Common myeloid progenitor, CD34-positive (primary cell): Measurements from ENCODE around the gene DMAP1.

ENCODE experiments used
- CTCF ChIA-PET: fragments of 350-600 bp; sonication (Branson Sonifier 250); formaldehyde crosslinking; loops from one replicate; lab custom pipeline; 2021; ENCODE audit warnings: antibody characterized with exemption; lab: Charles Lee
- POLR2A ChIA-PET: fragments of 350-600 bp; sonication (Branson Sonifier 250); formaldehyde crosslinking; loops from one replicate; lab custom pipeline; 2021; ENCODE audit warnings: antibody characterized with exemption; lab: Charles Lee
- DNase-seq, 3 donors: peaks; one replicate each; pipeline versions ENCODE4 v3.0.0 to v3.0.0-alpha.2; 2013
- H3K27ac ChIP-seq, 2 experiments: 1 replicate in 1 of 2; 2 replicates in 1 of 2; pipeline ENCODE4 v1.7.0; 2013; ENCODE audit warnings: inconsistent platforms in 2 of 2, low read length in 2 of 2, mild to moderate bottlenecking in 2 of 2, low read depth in 1 of 2, moderate library complexity in 1 of 2; ENCODE audit not compliant: severe bottlenecking in 2 of 2, insufficient read depth in 1 of 2, poor library complexity in 1 of 2
- H3K27me3 ChIP-seq, 5 experiments: replicated peaks in 2 of 5; 1 replicate in 3 of 5; 2 replicates in 2 of 5; pipeline versions ENCODE4 v1.6.1 to v1.7.0; 2013; ENCODE audit warnings: low read length in 4 of 5, mild to moderate bottlenecking in 2 of 5, moderate library complexity in 2 of 5, inconsistent platforms in 1 of 5; ENCODE audit not compliant: insufficient read depth in 5 of 5, control insufficient read depth in 4 of 5
- H3K36me3 ChIP-seq, 4 experiments: 1 replicate in 2 of 4; 2 replicates in 2 of 4; pipeline versions ENCODE4 v1.6.1 to v1.7.0; 2013; ENCODE audit warnings: low read length in 3 of 4, control low read depth in 1 of 4, mild to moderate bottlenecking in 1 of 4; ENCODE audit not compliant: control insufficient read depth in 4 of 4, insufficient read depth in 4 of 4
- H3K4me1 ChIP-seq, 4 experiments: 1 replicate in 3 of 4; 2 replicates in 1 of 4; pipeline versions ENCODE4 v1.6.1 to v1.7.1; 2013; ENCODE audit warnings: low read length in 3 of 4, mild to moderate bottlenecking in 3 of 4, control low read depth in 1 of 4, inconsistent platforms in 1 of 4, moderate library complexity in 1 of 4; ENCODE audit not compliant: control insufficient read depth in 4 of 4, insufficient read depth in 4 of 4; ENCODE audit errors: control extremely low read depth in 1 of 4
- H3K4me3 ChIP-seq, 7 experiments: 1 replicate in 4 of 7; 2 replicates in 3 of 7; pipeline versions ENCODE4 v1.5.1 to v1.7.0; 2013; ENCODE audit warnings: mild to moderate bottlenecking in 7 of 7, low read length in 6 of 7, moderate library complexity in 6 of 7, inconsistent platforms in 2 of 7, low read depth in 2 of 7, control low read depth in 1 of 7; ENCODE audit not compliant: insufficient read depth in 4 of 7, control insufficient read depth in 1 of 7; ENCODE audit errors: extremely low read depth in 1 of 7
- H3K9me3 ChIP-seq, 5 experiments: 1 replicate in 4 of 5; 2 replicates in 1 of 5; pipeline versions ENCODE4 v1.6.1 to v1.7.1; 2013; ENCODE audit warnings: low read length in 4 of 5, mild to moderate bottlenecking in 2 of 5, inconsistent platforms in 1 of 5, low read depth in 1 of 5, moderate library complexity in 1 of 5; ENCODE audit not compliant: control insufficient read depth in 4 of 5, insufficient read depth in 2 of 5; ENCODE audit errors: control extremely low read depth in 1 of 5
- WGBS: methylation state at CpG from one replicate; pipeline ENCODE4 v1.1.5; 2013; ENCODE audit not compliant: insufficient coverage; 5-methylcytosine and 5-hydroxymethylcytosine counted together

DMAP1 gene

DNA sequence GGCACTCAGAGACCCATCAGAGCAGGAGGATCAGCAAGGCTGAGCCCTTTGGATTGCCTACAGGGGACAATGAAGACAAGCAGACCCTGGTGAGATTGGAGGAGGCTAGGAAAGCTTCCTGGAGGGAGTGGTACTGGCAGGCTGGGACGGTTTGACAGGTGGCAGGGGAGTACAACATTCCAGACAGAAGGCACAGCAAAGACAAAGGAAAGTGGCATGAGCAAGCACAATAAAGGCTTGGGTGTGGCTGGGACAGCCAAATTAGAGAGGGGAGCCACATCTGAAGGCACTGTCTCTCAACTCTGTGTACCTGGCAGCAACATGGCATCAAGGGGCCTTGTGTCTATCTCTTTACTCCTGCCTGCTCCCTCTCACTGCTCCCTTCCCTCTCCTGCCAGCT, 38.2 kb downstream of the DMAP1 start:
- no peak for DNase-seq
- ChIA-PET POLR2A (no interaction called here), CTCF (interaction anchor here (1.3 to 1.4 kb wide), 2 partner anchors 23 to 343 kb away, joined by 3 read pairs; no protein-coding TSS in a partner anchor)
- Histone ChIP-seq H3K9me3 (no peaks in the 10 kb centered on the region), H3K4me1 (peaks cover 0 to 6% (median 0%) of the 10 kb centered on the region in 4 experiments), H3K4me3 (no peak overlapping the region), H3K27me3 (no peaks in the 10 kb centered on the region), H3K36me3 (peaks cover 3 to 17% (median 14%) of the 10 kb centered on the region in 4 experiments), H3K27ac (no peak overlapping the region)
- 100% methylated on average over 1 of the region's 1 CpG for WGBS

DNA sequence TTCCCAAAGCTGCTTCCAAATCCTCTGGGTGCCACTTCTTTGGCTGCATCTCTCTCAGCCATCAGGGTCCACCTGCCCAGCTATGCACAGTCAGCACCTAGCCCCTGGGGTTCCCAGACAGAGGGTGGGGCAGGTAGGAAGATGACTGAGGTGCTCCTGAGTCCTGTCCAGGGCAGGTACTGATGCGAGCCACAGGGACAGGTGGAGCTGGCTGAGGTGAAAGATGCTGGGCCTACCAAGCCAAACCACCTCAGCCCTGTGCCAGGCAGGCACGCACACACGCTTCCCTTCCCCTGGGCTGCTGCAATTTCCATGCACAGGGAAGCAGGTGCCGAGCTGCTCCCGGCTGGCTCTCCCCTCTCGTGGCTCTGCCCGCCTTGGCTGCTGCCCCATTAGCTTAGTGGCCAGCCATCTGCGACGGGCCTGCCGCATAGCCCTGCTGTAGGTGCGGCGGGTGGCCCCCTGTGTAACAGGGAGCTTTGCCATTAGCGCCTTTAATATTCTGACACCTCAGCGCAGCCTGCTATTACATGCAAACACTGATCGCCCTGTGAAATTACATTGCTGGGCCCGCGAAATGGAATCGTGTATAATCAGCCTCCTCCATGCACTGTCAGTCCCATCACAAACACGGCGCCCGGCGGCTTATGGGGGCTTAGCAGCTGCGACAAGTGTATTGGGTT, 38.9 kb downstream of the DMAP1 start:
- ChIA-PET POLR2A (no interaction called here), CTCF (interaction anchor here (0.8 to 1.7 kb wide), 5 partner anchors 12 to 343 kb away, joined by 3 to 5 read pairs (median 3); no protein-coding TSS in a partner anchor)
- no peak overlapping the region for H3K27ac ChIP-seq
- no peaks in the 10 kb centered on the region for H3K9me3 ChIP-seq
- peaks cover 0 to 6% (median 0%) of the 10 kb centered on the region in 4 experiments for H3K4me1 ChIP-seq
- no peaks in the 10 kb centered on the region for H3K27me3 ChIP-seq
- no peak for DNase-seq
- H3K36me3 ChIP-seq, result peaks cover 3 to 16% (median 13%) of the 10 kb centered on the region in 4 experiments
- WGBS, result over 99% methylated on average over 17 of the region's 23 CpGs
- H3K4me3 ChIP-seq, result no peak overlapping the region

DNA sequence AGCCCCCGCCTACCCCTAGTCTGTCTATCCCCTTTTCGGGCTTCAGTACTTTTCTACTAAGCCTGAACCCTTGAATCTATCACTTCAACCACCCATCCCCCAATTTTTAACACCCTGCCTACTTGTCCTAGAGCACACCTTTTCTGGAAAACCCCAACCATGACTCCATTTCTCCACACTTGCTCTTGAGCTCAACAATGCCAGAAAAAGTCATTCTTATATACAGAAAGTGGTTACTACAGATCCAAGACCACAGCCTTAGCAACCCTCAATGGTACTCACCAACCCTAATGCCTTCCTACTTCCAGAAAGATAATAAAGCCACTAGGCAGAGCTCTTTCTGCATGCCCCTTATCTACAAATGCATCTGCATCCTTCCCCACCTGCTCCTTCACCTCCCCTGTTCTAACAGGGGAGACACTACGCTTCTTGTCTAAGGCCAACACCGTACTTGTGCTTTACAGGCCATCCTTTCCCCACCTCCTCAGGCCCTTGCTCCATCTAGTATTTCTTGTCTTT, 41.2 kb downstream of the DMAP1 start:
- WGBS, result 60% methylated on average over 4 of the region's 4 CpGs
- ChIA-PET CTCF (interaction anchor here (0.8 to 1.0 kb wide), 4 partner anchors 12 to 35 kb away, joined by 3 to 4 read pairs (median 3); no protein-coding TSS in a partner anchor), POLR2A (interaction anchor here (0.6 kb wide), 1 partner anchor 88 kb away, joined by 3 read pairs; no protein-coding TSS in a partner anchor)
- Histone ChIP-seq H3K4me3 (no peak overlapping the region), H3K27me3 (no peaks in the 10 kb centered on the region), H3K36me3 (peaks cover 2 to 17% (median 10%) of the 10 kb centered on the region in 4 experiments), H3K4me1 (peaks cover 0 to 6% (median 0%) of the 10 kb centered on the region in 4 experiments), H3K9me3 (no peaks in the 10 kb centered on the region), H3K27ac (no peak overlapping the region)
- peak in 2 of 3 donors; percentile 50 to 71 for DNase-seq

DNA sequence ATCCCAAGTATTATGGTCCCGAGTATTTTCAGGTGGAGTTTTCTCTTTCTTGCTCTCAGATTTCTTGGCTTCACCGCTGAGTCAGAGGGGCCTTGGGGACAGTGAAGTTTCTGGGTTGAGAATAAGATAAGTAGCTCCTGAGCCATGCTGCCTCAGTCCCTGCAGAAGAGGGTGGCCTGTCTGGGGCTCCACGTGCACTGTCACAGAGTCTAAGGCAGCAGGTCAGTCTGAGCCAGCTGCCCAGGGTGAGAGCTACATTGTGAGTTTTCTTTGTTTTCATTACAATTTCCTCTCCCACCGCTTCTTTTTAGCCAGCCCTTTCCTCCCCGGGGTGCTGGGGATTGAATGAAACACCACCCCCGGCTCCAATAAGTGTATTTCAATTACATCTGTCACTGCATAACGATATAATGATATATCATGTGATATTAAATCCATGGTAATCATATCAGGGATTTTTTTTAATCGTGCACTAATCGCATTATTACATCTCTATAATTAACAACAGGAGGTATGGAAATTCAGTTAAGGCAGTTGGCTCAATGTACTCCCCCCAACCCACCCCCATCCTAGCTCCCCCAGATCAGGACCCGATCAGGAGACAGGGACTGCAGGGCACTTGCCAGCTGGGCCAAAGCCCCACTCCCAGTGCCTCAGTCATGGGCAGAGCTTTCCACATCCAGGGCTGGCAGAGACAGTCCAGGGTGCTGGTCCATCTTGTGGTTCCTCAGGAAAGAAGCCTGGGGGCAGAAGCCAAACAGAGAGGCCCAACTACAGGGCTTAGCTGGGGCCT, 43.7 kb downstream of the DMAP1 start:
- DNase-seq, result no peak
- Histone ChIP-seq H3K36me3 (peaks cover 0 to 13% (median 8%) of the 10 kb centered on the region in 4 experiments), H3K27ac (no peak overlapping the region), H3K27me3 (no peaks in the 10 kb centered on the region), H3K9me3 (no peaks in the 10 kb centered on the region), H3K4me1 (peaks cover 0 to 6% (median 0%) of the 10 kb centered on the region in 4 experiments), H3K4me3 (no peak overlapping the region)
- 100% methylated on average over 2 of the region's 10 CpGs for WGBS
- CTCF ChIA-PET, result interaction anchor here (1.3 kb wide), 1 partner anchor 16 kb away, joined by 4 read pairs; no protein-coding TSS in a partner anchor
- POLR2A ChIA-PET, result interaction anchor here (0.5 to 0.6 kb wide), 2 partner anchors 269 to 847 kb away, joined by 3 to 5 read pairs; no protein-coding TSS in a partner anchor

DNA sequence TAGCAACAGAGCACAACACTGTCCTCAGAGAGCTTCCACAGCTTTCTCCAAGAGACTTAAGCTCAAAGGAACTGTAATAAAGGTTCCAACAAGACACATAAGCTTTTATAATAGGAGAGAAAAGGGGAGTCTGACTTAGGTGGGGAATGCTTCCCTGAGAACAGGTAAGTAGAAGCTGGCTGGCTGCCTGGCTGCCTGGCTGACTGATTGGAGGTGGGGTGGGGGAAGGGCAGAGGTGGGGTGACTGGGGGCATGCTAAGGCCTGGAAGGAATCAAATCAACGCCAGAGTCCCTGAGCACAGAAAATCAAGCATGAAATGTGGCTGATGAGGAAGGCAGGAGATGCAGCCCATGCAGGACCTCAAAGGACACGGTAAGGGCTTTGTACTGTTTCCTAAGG, 45.8 kb downstream of the DMAP1 start:
- ChIA-PET POLR2A (no interaction called here), CTCF (no interaction called here)
- no peak overlapping the region for H3K4me3 ChIP-seq
- peaks cover 0 to 16% (median 6%) of the 10 kb centered on the region in 4 experiments for H3K36me3 ChIP-seq
- H3K27ac ChIP-seq, result no peak overlapping the region
- no peaks in the 10 kb centered on the region for H3K27me3 ChIP-seq
- 95% methylated on average over 2 of the region's 2 CpGs for WGBS
- H3K9me3 ChIP-seq, result no peaks in the 10 kb centered on the region
- DNase-seq, result no peak
- peaks cover 0 to 17% (median 3%) of the 10 kb centered on the region in 4 experiments for H3K4me1 ChIP-seq

DNA sequence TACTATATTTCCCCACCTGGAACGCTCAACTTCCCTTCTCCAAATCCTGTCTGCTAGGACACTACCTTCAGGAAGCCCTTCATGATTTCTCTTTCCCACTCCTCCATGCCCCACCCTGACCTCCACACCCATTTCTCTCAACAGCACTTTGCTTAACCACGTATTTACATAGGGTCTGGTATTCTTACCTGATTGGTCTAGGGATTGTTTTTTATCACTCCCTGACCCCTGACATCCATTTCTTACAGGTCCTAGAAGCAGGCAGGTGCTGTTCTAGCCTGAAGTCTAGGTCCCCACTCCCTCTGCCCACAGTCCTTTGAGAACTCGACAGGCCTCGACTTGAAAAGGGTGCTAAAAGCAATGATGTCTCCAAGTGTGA, 47.5 kb downstream of the DMAP1 start:
- Histone ChIP-seq H3K9me3 (no peaks in the 10 kb centered on the region), H3K4me3 (no peak overlapping the region), H3K27me3 (no peaks in the 10 kb centered on the region), H3K4me1 (peaks cover 0 to 24% (median 0%) of the 10 kb centered on the region in 4 experiments), H3K27ac (no peak overlapping the region), H3K36me3 (peaks cover 0 to 16% (median 6%) of the 10 kb centered on the region in 4 experiments)
- DNase-seq, result no peak
- CTCF ChIA-PET, result no interaction called here
- 94% methylated on average over 4 of the region's 4 CpGs for WGBS
- POLR2A ChIA-PET, result no interaction called here
